H1 (cell line): ENCODE measurements around the gene TLE3. TPM values are rescaled to one million over a fixed set of nuclear protein-coding genes. Genes with fewer than 3 reads are reported as not detected.

ENCODE experiments used
- CTCF ChIA-PET: fragments of 300-600 bp; sonication (Branson Sonifier 250); formaldehyde crosslinking; loops from one replicate; lab custom pipeline; 2021; ENCODE audit not compliant: partially characterized antibody; lab: Charles Lee
- POLR2A ChIA-PET: fragments of 300-600 bp; sonication (Branson Sonifier 250); formaldehyde crosslinking; loops from one replicate; lab custom pipeline; 2021; ENCODE audit warnings: inconsistent platforms; ENCODE audit not compliant: partially characterized antibody; lab: Charles Lee
- DNase-seq, 2 experiments: peaks; one replicate each; pipeline versions ENCODE4 v3.0.0 to v3.0.0-alpha.2; 2010 to 2022; ENCODE audit warnings: low spot score in 2 of 2, low read depth in 1 of 2, mixed read lengths in 1 of 2
- FAIRE-seq: peaks from 2 replicates; lab custom pipeline; 2011; peaks lifted over from hg19 to GRCh38; lab: Jason Lieb, UNC
- H2AFZ ChIP-seq: 2 replicates; pipeline ENCODE4 v1.8.1; 2012; ENCODE audit warnings: low read length, inconsistent platforms
- H2AK5ac ChIP-seq: 2 replicates; pipeline ENCODE4 v1.6.1; 2013; ENCODE audit warnings: low read depth, low read length
- H2BK120ac ChIP-seq: replicated peaks from 2 replicates; pipeline ENCODE3; 2013; ENCODE audit warnings: low read depth, low read length, inconsistent platforms
- H2BK12ac ChIP-seq: 2 replicates; pipeline ENCODE4 v1.6.1; 2013; ENCODE audit warnings: low read depth, low read length
- H2BK15ac ChIP-seq: 2 replicates; pipeline ENCODE4 v1.6.1; 2013; ENCODE audit warnings: low read length
- H2BK20ac ChIP-seq: 2 replicates; pipeline ENCODE4 v1.6.1; 2013; ENCODE audit warnings: low read length
- H2BK5ac ChIP-seq: 2 replicates; pipeline ENCODE4 v1.6.1; 2013; ENCODE audit warnings: low read depth, low read length
- H3K14ac ChIP-seq: 2 replicates; pipeline ENCODE4 v1.6.1; 2013; ENCODE audit warnings: inconsistent platforms; ENCODE audit not compliant: insufficient read length
- H3K18ac ChIP-seq: 2 replicates; pipeline ENCODE4 v1.6.1; 2013; ENCODE audit warnings: low read length; ENCODE audit errors: extremely low read depth
- H3K23ac ChIP-seq: 2 replicates; pipeline ENCODE4 v1.6.1; 2013; ENCODE audit warnings: inconsistent platforms; ENCODE audit not compliant: insufficient read length
- H3K23me2 ChIP-seq: 2 replicates; pipeline ENCODE4 v1.6.1; 2013; ENCODE audit warnings: low read depth, low read length
- H3K27ac ChIP-seq: 2 replicates; pipeline ENCODE4 v1.6.1; 2011; ENCODE audit warnings: low read depth, low read length, inconsistent platforms
- H3K27me3 ChIP-seq, 4 experiments: replicated peaks in 1 of 4; 1 replicate in 1 of 4; 2 replicates in 3 of 4; pipeline versions ENCODE4 v1.6.1 to v1.8.1; 2011 to 2013; ENCODE audit warnings: low read length in 3 of 4, mild to moderate bottlenecking in 3 of 4, inconsistent platforms in 2 of 4, mixed read lengths in 2 of 4, moderate library complexity in 1 of 4; ENCODE audit not compliant: control insufficient read depth in 3 of 4, insufficient read depth in 3 of 4; ENCODE audit errors: extremely low read depth in 1 of 4
- H3K36me3 ChIP-seq, 4 experiments: 2 replicates each; pipeline versions ENCODE4 v1.6.1 to v1.8.1; 2011 to 2013; ENCODE audit warnings: mild to moderate bottlenecking in 4 of 4, low read length in 3 of 4, moderate library complexity in 2 of 4, control low read depth in 1 of 4, inconsistent platforms in 1 of 4; ENCODE audit not compliant: insufficient read depth in 4 of 4, control insufficient read depth in 2 of 4
- H3K4ac ChIP-seq: replicated peaks from 2 replicates; pipeline ENCODE3; 2013; ENCODE audit warnings: low read length, low read depth, mixed read lengths, inconsistent platforms; ENCODE audit not compliant: insufficient read length
- H3K4me1 ChIP-seq, 4 experiments: replicated peaks in 1 of 4; 1 replicate in 1 of 4; 2 replicates in 3 of 4; pipeline versions ENCODE4 v1.6.1 to v1.8.1; 2011 to 2013; ENCODE audit warnings: low read length in 3 of 4, inconsistent platforms in 2 of 4, mixed read lengths in 1 of 4; ENCODE audit not compliant: insufficient read depth in 4 of 4, control insufficient read depth in 3 of 4
- H3K4me2 ChIP-seq, 2 experiments: 2 replicates each; pipeline versions ENCODE4 v1.6.1 to v1.8.1; 2011 to 2013; ENCODE audit warnings: low read depth in 2 of 2, low read length in 2 of 2, control low read depth in 1 of 2, inconsistent platforms in 1 of 2, mild to moderate bottlenecking in 1 of 2; ENCODE audit not compliant: insufficient read depth in 1 of 2
- H3K4me3 ChIP-seq, 4 experiments: fragments of 200-600, 300-600 bp in 1 of 4; sonication (generic), shearing (Covaris generic), sonication (Bioruptor Twin) in 1 of 4; 2 replicates each; pipeline versions ENCODE4 v1.5.1 to v1.8.1; 2011 to 2016; ENCODE audit warnings: low read length in 4 of 4, low read depth in 3 of 4, control low read depth in 2 of 4, inconsistent platforms in 2 of 4, mild to moderate bottlenecking in 2 of 4, mixed read lengths in 1 of 4, moderate library complexity in 1 of 4; ENCODE audit not compliant: insufficient read depth in 2 of 4; ENCODE audit errors: extremely low read depth in 1 of 4
- H3K56ac ChIP-seq: replicated peaks from 2 replicates; pipeline ENCODE3; 2013; ENCODE audit warnings: low read depth, mild to moderate bottlenecking, mixed read lengths, low read length, inconsistent platforms; ENCODE audit not compliant: insufficient read length
- H3K79me1 ChIP-seq: 2 replicates; pipeline ENCODE4 v1.6.1; 2013; ENCODE audit warnings: low read depth, low read length, control low read depth
- H3K79me2 ChIP-seq, 2 experiments: 2 replicates each; pipeline versions ENCODE4 v1.6.1 to v1.8.1; 2012 to 2013; ENCODE audit warnings: low read length in 2 of 2, mild to moderate bottlenecking in 2 of 2, inconsistent platforms in 1 of 2; ENCODE audit not compliant: insufficient read depth in 2 of 2, control insufficient read depth in 1 of 2
- H3K9ac ChIP-seq, 4 experiments: replicated peaks in 1 of 4; 1 replicate in 1 of 4; 2 replicates in 3 of 4; pipeline versions ENCODE4 v1.6.1 to v1.8.1; 2011 to 2013; ENCODE audit warnings: low read depth in 3 of 4, low read length in 3 of 4, control low read depth in 2 of 4, mild to moderate bottlenecking in 2 of 4, moderate library complexity in 2 of 4, inconsistent platforms in 1 of 4; ENCODE audit errors: extremely low read depth in 1 of 4
- H3K9me3 ChIP-seq, 2 experiments: 2 replicates each; pipeline versions ENCODE4 v1.6.1 to v1.8.1; 2012 to 2013; ENCODE audit warnings: mild to moderate bottlenecking in 2 of 2, moderate library complexity in 2 of 2, control low read depth in 1 of 2, inconsistent platforms in 1 of 2, low read depth in 1 of 2, low read length in 1 of 2, mixed read lengths in 1 of 2; ENCODE audit not compliant: insufficient read depth in 2 of 2
- H4K20me1 ChIP-seq, 2 experiments: replicated peaks in 1 of 2; 2 replicates each; pipeline versions ENCODE3 to v1.8.1; 2011 to 2013; ENCODE audit warnings: inconsistent platforms in 2 of 2, low read length in 2 of 2, mild to moderate bottlenecking in 1 of 2; ENCODE audit not compliant: insufficient read depth in 2 of 2, control insufficient read depth in 1 of 2
- H4K5ac ChIP-seq: 2 replicates; pipeline ENCODE4 v1.6.1; 2013; ENCODE audit warnings: low read length, low read depth, mixed read lengths, inconsistent platforms; ENCODE audit not compliant: insufficient read length
- H4K8ac ChIP-seq: 2 replicates; pipeline ENCODE4 v1.8.0; 2013; ENCODE audit warnings: mild to moderate bottlenecking, moderate library complexity, low read length, inconsistent platforms; ENCODE audit not compliant: insufficient read depth; ENCODE audit errors: extremely low read depth
- H4K91ac ChIP-seq: replicated peaks from 2 replicates; pipeline ENCODE3; 2013; ENCODE audit warnings: low read length, mixed read lengths, inconsistent platforms; ENCODE audit not compliant: insufficient read length
- RAD21 ChIP-seq, 2 experiments: IDR thresholded peaks in 1 of 2; conservative IDR thresholded peaks in 1 of 2; 2 replicates each; pipeline ENCODE4 v1.6.1; 2011; ENCODE audit warnings: low read depth in 2 of 2, low read length in 2 of 2, improper control_type of control experiment in 1 of 2, inconsistent platforms in 1 of 2, mild to moderate bottlenecking in 1 of 2, moderate library complexity in 1 of 2
- RFX5 ChIP-seq: IDR thresholded peaks from 2 replicates; pipeline ENCODE4 v1.6.1; 2011; ENCODE audit warnings: low read depth, low read length, improper control_type of control experiment, borderline replicate concordance
- RNF2 ChIP-seq: fragments of 200-900, 300-1000 bp; sonication (generic); IDR thresholded peaks from 2 replicates; pipeline ENCODE4 v1.7.1; 2016; ENCODE audit warnings: borderline replicate concordance, low read depth, mild to moderate bottlenecking, antibody characterized with exemption, low read length; ENCODE audit not compliant: poor library complexity, severe bottlenecking; ENCODE audit errors: missing control alignments
- SP4 ChIP-seq: IDR thresholded peaks from 2 replicates; pipeline ENCODE4 v1.6.1; 2012; ENCODE audit warnings: low read length, inconsistent platforms
- TAF1 ChIP-seq: IDR thresholded peaks from 2 replicates; pipeline ENCODE4 v1.6.1; 2011; ENCODE audit warnings: mild to moderate bottlenecking, low read depth, low read length
- WGBS, 2 experiments: shearing (Covaris generic) in 1 of 2; methylation state at CpG; one replicate each; pipeline versions ENCODE4 v1.1.6 to v1.1.7; 2013 to 2015; ENCODE audit warnings: low lambda C conversion rate in 2 of 2, mixed read lengths in 2 of 2, inconsistent platforms in 1 of 2, low coverage in 1 of 2, missing lambda C conversion rate in 1 of 2; ENCODE audit not compliant: insufficient replicate concordance in 2 of 2, insufficient coverage in 1 of 2, insufficient read length in 1 of 2; ENCODE audit errors: extremely low coverage in 1 of 2, missing lambda C conversion rate in 1 of 2; 5-methylcytosine and 5-hydroxymethylcytosine counted together
- polyA plus RNA-seq, 7 experiments: library from polyadenylated mRNA; depleted of rRNA in 3 of 7; stranded (reverse) in 5 of 7; unstranded in 2 of 7; fragments of >200 nt in 5 of 7; fragments of 200-250 nt in 2 of 7; gene quantifications; 1 replicate in 5 of 7; 2 replicates in 1 of 7; 4 replicates in 1 of 7; pipeline versions ENCODE4 v1.2.1 to v1.2.3, GENCODE V29; 2011 to 2013; ENCODE audit warnings: missing spikeins in 2 of 7, mixed read lengths in 2 of 7
- total RNA-seq: library from RNA; stranded (reverse); fragmentation: NEBNext Ultra II Directional; extraction: Animal tissue kit (Norgen Biotek cat#: 25700); gene quantifications from 2 replicates; pipeline ENCODE4 v1.2.1, GENCODE V29; 2021

TLE3 gene
- total and polyA plus RNA-seq, 2 of the 8 experiments (the other 6 are each of a cell fraction or from before 2014, with no cell fraction given), result 25.1 to 61.2 TPM

DNA sequence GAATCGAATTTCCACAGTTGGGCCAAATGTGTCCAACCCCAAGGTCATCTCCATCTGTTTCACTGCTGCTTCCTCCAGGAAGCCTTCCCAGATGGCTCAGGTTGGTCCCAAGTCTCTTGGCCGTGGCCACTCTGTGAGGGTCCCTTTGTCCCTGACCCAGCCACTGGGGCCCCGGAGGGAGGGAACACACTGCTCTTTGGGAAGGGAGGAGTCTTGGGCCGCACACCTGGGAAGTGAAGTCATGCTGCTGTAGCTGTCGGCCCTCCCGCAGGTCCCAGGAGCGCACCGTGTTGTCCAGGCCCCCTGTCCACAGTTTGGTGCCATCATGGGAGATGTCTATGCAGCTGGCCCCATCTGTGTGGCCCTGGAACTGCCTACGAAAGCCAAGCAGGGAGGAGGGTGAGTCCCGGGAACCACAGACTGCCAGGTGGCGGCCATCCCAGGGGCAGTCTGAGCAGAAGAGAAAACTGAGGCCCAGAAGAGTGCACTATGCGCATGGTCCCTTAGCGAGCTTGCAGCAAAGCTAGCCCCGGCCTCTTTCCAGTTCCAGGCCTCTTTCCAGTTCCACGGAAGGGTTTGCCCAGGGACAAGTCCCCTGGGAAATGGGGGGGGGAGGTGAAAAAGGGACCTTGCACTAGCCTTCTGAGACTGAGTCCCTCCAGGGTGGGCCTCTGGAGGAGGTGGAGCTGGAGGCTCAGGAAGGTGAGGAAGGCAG lies 44.6 kb downstream of the TLE3 start:
- H3K4me2 ChIP-seq, result no peak overlapping the region
- H3K9ac ChIP-seq, result no peak overlapping the region
- peaks cover 6 to 11% of the 10 kb centered on the region in 2 experiments for H4K20me1 ChIP-seq
- H3K27ac ChIP-seq, result no peak overlapping the region
- no peaks in the 10 kb centered on the region for H3K9me3 ChIP-seq
- POLR2A ChIA-PET, result no interaction called here
- FAIRE-seq (no peak), DNase-seq (no peak)
- H4K5ac ChIP-seq, result no peak overlapping the region
- H3K27me3 ChIP-seq, result no peaks in the 10 kb centered on the region
- no peak overlapping the region for H3K18ac ChIP-seq
- H2BK20ac ChIP-seq, result no peak overlapping the region
- H3K56ac ChIP-seq, result no peak overlapping the region
- TF ChIP-seq RNF2, result no peak
- TF ChIP-seq RFX5, result no peak
- TF ChIP-seq TAF1, result no peak
- TF ChIP-seq SP4, result no peak
- TF ChIP-seq RAD21 (IDR thresholded peaks at IDR 0.05 in 1 of 2, conservative IDR thresholded peaks at IDR 0.05 in 1 of 2; ENCODE audit: low read depth in 2 of 2, low read length in 2 of 2), result no peak
- H2BK15ac ChIP-seq, result no peak overlapping the region
- H2BK5ac ChIP-seq, result no peak overlapping the region
- H3K4me1 ChIP-seq, result peaks cover 0 to 2% (median 0%) of the 10 kb centered on the region in 4 experiments; a peak in 3 of 7 replicates
- CTCF ChIA-PET, result interaction anchor here (0.9 to 1.4 kb wide), 7 partner anchors 11 to 462 kb away, joined by 3 to 5 read pairs (median 3); no protein-coding TSS in a partner anchor
- 86% methylated on average over 14 of the region's 15 CpGs; no CpG with 5 or more reads in 1 of the 2 experiments for WGBS, 2 experiments
- H3K36me3 ChIP-seq, result peaks cover 34 to 88% (median 63%) of the 10 kb centered on the region in 4 experiments
- H2AK5ac ChIP-seq, result no peak overlapping the region
- H2AFZ ChIP-seq, result no peak overlapping the region
- H2BK120ac ChIP-seq, result no peak overlapping the region
- no peak overlapping the region for H2BK12ac ChIP-seq
- no peak overlapping the region; the same call in 1 of the 2 replicates for H4K8ac ChIP-seq
- no peak overlapping the region for H3K4ac ChIP-seq
- H3K14ac ChIP-seq, result no peak overlapping the region
- no peak overlapping the region for H3K23ac ChIP-seq
- no peak overlapping the region for H3K4me3 ChIP-seq
- no peaks in the 10 kb centered on the region for H3K79me1 ChIP-seq
- no peak overlapping the region for H4K91ac ChIP-seq
- no peaks in the 10 kb centered on the region for H3K23me2 ChIP-seq
- no peaks in the 10 kb centered on the region for H3K79me2 ChIP-seq
